ENCODE data around the gene IFT57. TPM values are rescaled to one million over a fixed set of nuclear protein-coding genes. Genes with fewer than 3 reads are reported as not detected.

IFT57 gene, protein sequence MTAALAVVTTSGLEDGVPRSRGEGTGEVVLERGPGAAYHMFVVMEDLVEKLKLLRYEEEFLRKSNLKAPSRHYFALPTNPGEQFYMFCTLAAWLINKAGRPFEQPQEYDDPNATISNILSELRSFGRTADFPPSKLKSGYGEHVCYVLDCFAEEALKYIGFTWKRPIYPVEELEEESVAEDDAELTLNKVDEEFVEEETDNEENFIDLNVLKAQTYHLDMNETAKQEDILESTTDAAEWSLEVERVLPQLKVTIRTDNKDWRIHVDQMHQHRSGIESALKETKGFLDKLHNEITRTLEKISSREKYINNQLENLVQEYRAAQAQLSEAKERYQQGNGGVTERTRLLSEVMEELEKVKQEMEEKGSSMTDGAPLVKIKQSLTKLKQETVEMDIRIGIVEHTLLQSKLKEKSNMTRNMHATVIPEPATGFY
- 32.0 to 46.8 TPM (median 44.6 TPM) in 5 replicates for total RNA-seq (2022; extraction: Qiagen RNA extraction; ENCODE audit: low read depth)

DNA sequence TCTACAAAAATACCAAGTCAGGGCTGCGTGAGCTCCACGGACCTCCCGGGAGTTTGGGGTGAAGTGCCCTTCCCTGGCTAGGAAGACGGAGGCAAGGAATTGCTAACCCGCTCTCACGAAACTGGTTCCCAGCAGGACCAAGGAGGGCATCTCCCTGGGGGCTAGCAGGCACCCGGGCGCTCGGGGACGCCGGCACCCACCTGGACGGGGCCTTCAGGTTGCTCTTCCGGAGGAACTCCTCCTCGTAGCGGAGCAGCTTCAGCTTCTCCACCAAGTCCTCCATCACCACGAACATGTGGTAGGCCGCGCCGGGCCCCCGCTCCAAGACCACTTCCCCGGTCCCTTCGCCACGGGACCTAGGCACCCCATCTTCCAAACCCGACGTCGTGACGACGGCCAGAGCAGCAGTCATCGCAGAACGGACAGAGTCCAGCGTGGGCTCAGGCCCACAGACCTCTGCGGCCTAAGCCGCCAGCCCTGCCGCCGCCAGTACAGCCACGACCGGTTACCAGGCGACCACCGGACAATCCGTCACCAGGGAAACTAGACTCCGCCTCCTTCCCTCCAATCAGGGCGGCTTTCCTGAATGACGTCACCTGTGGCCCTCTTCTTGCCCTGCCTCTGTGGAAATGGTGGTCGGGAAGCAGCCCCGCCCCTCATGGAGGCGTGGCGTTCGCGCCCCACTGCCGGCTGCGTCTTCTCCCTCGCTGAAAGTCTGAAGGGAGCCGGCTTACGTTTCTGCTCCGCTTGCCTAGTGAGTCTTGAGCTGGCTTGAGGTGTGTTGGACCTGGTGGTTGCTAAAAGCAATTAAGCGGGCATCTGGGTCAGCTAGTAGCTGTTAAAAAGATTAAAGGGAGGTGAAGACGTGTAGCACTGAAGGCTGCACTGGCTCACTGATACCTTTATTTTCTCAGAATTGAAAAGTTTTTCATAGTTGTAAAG lies at the start of gene IFT57:
Gene IFT57, minus strand, starts transcription at position 514 of the 942 bp plus-strand sequence. Its CDS starts 102 bp downstream, at position 412.

Other genes starting within 250 kb of the IFT57 start
- gene CD47, start 131.4 kb downstream of the IFT57 start, total RNA-seq (2022; extraction: Qiagen RNA extraction; ENCODE audit: low read depth): 33.0 to 42.9 TPM (median 38.8 TPM) in 5 replicates
- 0.08 to 0.21 TPM in 2 of 5 replicates, not detected in the others for gene HHLA2, start 74.1 kb upstream of the IFT57 start, total RNA-seq (2022; extraction: Qiagen RNA extraction; ENCODE audit: low read depth)